Measurements from ENCODE around the gene GAGE10.

DNA sequence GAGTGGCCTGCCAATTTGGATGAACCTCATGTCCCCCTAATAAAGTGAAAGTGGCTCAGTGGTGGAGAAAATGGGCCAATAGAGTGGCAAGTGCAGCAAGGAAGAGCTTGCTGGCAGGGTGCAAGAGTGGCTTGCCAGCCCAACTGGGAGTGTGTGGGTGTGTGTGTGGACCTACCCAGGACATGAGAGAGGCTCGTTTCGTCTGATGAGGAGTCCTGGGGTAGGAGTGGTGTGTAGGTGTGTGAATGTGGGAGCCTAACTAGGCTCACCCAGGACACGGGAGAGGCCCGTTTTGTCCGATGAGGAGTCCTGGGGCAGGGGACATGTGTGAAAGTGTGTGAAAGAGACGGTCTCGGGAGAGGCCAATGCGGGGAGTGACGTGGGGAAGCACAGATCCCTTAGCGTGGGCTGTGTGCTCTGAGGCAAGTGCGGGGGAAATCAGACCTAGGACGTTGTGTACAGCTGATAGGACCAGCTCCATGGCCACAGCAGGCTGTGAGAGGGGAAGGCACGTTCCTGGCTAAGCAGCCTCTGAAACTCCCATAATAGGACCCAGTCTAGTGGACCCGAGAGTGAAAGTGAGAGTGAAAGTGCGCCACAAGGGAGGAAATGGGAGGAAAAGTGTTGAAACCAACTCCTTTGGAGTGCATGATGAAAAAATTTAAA, 5.3 kb downstream of the GAGE10 start:
- TF ChIP-seq ZNF274 (IDR thresholded peaks at IDR 0.05; ENCODE audit: low read depth, low read length) (no peak), YY1 (IDR thresholded peaks at IDR 0.05; ENCODE audit: insufficient read depth, insufficient read length) (no peak)
